D341Med (cell line): ENCODE results near the gene CALML3.

Experiments used
- DNase-seq: peaks from one replicate; pipeline ENCODE4 v3.0.0; 2012; ENCODE audit warnings: low spot score

CALML3 gene

DNA sequence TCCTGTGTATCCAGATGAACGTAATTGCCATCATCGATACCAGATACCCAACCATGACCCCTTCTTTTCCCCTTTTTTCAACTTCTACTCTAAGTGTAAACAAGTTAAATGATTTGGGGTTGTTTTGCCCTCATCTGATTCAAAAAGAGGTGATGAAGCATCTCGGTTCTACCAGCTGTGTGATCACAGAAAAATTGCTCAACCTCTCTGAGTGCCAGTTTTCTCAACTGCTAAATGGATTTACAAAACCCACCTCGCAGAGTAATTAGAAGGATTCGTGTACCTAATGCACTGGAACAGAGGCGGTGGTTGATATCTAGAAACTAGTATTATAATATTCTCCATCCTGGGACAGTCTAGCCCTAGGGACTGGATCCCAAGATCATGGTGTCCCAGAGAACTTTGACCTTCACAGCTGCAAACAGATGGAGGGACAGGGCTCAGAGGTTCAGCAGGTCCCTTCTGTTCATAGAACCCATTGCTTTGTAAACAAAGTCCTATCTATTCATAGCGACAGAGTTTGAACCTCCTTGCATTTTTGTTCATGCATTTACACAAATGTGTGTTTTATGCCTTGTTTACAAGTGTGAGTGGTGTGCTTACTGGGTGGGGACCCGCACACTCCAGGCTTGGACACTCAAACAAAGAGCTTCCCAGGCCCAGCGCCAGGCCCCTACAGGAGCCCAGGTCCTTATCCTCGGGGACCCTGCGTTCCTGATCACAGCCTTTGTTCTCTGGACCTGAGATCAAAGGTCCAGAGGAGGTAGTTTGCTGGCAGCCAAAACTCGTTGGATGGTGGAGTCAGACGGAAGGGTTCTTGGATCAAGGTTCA, 46.4 kb downstream of the CALML3 start:
- no peak for DNase-seq

DNA sequence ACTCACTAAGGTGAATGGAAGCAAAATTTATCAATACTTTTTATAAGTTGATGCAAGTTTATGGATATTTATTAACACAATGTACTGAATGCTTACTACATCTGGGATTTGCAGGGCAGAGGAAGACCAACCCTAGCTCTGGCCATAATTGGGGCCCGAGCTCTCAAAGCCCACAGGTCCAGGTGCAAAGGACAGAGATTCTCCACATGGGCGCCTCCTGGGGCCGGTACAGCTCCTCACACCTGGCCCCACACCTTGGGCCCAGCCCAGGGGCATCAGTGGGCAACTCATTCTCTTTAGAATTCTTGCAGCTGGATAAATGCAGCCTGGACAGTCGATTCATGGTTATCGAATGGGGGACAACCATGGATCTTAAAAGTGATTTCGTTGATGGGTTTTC, 47.1 kb downstream of the CALML3 start:
- DNase-seq: no peak

DNA sequence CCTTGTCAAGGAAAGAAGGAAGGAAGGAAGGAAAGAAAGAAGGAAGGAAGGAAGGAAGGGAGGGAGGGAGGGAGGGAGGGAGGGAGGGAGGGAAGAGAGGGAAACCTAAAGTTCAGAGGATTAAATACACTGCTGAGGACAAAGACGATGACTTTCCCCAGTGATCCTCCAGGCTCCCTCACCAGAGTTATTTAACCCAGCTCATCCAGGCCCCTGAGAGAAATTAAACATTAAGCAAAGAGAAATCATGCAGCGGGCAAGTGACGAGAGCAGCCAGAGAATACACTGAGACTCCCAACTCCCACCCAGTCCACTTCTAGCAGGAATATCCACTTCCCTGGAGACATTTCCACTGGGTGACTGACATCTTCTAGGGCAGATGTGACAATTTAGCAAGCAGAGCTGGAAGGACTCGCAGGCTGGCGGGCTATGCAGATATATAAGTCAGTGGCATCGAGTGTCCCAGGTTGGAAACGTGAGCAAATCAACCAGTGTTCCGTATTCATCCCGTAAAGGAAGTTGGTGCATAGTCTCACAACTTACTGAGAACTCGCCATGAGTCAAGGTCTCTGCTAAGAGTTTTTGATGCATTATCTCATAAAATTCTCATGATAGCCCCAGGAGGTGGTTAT, 48.7 kb downstream of the CALML3 start:
- DNase-seq: no peak

DNA sequence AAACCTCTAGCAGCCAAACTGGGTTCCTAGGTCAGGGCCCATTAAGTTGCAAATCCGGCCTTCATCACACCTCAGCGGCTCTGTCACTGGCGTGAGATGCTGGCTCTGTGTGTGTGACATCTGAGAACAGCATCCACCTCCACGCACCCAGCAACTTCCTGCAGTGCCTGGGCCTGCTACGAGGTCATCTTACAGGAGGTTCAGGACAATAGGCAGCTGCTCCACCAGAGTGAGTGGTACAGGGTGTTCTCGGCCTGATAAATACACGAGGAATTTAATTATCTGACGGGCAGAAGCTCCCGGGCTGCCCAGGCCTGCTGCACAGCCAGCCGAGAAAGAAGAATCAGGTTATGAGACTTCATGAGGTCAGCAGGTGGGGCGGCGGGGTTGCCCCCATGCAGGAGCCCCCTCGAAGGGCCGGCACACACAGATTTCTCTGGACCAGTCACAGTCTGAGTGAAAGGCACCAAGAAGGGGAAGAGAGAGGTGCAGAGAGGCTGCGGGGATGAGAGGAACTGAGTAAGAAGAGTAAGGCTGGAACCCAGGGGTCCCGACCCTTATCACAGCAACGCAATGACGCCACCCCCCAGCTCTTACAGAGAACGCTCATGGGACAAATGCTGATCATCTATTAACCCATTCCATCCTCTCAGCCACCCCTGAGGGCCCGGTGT, 49.3 kb downstream of the CALML3 start:
- DNase-seq: no peak

DNA sequence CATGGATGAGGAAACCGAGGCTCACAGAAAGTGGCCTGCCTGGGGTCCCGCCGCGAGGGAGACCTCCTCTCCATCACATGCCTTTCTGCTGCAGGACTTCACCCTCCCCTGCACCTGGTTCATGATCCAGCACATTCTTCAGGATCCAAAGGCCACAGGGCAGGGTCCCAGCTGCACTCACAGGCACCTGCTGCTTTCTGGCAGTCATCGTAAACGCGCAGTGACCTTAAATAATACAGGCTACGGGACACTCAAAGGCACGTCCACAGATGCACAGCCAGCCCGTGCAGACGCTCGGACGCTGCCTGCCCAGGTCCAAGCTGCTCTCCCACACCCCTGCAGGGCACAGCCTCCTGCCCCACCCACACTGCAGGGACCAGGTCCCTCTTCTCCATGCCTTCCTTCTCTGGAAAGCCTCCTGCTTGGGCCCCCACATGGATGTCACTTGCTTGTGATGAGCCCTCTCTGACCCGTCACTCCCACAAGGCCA, 49.9 kb downstream of the CALML3 start:
- no peak for DNase-seq

DNA sequence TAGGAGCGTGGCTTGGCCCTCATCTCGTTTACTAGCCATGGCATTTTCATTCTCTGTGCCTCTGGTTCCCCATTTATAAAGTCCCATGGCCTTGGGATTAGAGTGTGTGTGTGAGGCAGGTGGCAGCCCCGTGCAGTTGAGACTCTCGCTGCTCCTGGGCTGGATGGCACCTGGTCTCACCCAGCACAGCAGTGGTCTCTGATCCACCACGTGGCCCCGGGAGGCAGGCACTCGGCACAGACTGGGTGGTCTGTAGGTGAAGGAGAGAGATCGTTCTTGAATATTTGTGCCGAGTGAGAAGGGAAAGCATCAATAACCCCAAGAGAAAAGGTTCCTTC, 50.4 kb downstream of the CALML3 start:
- no peak for DNase-seq

DNA sequence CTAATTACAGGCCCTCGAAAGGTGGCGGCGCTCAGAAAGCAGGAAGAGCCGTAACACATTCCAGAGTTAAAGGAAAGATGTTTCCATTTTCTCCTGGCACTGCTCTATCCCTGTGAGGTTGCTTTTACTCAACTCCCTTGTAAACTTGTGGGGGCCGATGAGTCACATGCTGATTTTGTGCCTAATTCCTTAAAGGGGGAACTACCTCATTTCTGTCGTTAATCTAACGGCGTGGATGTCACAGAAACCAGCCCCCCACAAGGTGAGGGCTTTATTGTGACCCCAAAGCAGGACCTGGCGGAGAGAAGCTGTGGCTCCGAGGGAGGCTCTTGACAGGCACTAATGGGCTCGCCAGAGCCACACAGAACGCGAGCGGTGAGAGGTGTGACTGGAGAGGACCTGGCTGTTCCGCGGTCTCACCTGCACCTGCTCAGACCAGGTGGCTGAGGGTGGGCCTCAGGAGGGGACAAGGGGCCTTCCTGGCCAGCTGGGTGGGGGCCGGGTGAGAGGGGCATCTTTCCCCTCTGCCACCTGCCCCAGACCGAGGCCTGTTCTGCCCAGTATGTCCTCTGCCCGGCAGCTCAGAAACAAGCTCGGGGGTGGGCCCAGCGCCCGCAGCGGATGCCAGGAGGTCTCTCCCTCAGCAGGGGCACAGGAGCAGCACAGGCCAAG, 50.9 kb downstream of the CALML3 start:
- DNase-seq: no peak

DNA sequence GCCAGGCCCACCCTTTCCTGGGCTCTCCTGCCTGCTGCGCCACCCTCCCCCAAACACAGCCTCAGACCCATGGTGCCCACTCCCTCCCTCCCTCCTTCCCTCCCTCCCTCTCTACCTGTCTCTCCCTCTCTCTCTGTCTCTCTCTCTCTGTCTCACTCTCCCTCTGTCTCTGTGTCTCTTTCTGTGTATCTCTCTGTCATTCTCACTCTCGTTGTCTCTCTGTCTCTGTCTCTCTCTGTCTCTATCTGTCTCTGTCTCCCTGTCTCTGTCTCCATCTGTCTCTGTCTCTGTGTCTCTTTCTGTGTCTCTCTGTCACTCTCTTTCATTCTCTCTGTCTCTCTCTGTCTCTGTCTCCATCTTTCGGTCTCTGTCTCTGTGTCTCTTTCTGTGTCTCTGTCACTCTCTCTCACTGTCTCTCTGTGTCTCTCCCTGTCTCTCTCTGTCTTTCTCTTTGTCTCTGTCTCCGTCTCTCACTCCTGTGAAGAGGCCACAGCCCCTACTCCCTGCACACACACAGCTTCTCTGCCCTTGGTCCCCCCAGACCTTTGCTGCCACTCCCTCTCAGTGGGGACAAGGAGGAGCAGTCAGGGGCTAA, 51.5 kb downstream of the CALML3 start:
- DNase-seq: no peak
